GM12878 (cell line): ENCODE results near the gene GPR62. TPM values are rescaled to one million over a fixed set of nuclear protein-coding genes. Genes with fewer than 3 reads are reported as not detected.

Source experiments
- ATAC-seq: fragments of 200-7000 bp; cut with Tn5 transposase; 3 replicates; pipeline ENCODE4 v1.9.1; 2020; ENCODE audit warnings: mild to moderate bottlenecking, moderate library complexity
- BruUV-seq: library from RNA; stranded (reverse); fragments of 400-500 nt; replicated peaks from 2 replicates; lab custom pipeline; 2021; lab: Mats Ljungman, UMichigan
- CTCF ChIA-PET: fragments of 300-600 bp; sonication (Branson Sonifier 250); formaldehyde crosslinking; extraction: SDS; loops from one replicate; lab custom pipeline; 2021; ENCODE audit warnings: inconsistent platforms; lab: Yijun Ruan, JAX
- POLR2A ChIA-PET: fragments of 350-600 bp; formaldehyde crosslinking; extraction: SDS; loops from one replicate; lab custom pipeline; 2021; ENCODE audit warnings: inconsistent platforms; lab: Charles Lee
- RAD21 ChIA-PET: fragments of 300-600 bp; sonication (Branson Sonifier 250); formaldehyde crosslinking; loops from one replicate; lab custom pipeline; 2023; ENCODE audit warnings: antibody characterized with exemption; ENCODE audit not compliant: unreplicated experiment; lab: Charles Lee
- SMC1A ChIA-PET: fragments of 300-600 bp; sonication (Branson Sonifier 250); formaldehyde crosslinking; loops from one replicate; lab custom pipeline; 2023; ENCODE audit not compliant: unreplicated experiment, uncharacterized antibody; lab: Charles Lee
- DNase-seq: peaks from one replicate; pipeline ENCODE4 v3.0.0-alpha.2; 2011; ENCODE audit warnings: low read depth, low spot score
- FAIRE-seq: peaks from 3 replicates; lab custom pipeline; 2011; peaks lifted over from hg19 to GRCh38; lab: Jason Lieb, UNC
- H2AFZ ChIP-seq: 2 replicates; pipeline ENCODE4 v1.6.0; 2011; ENCODE audit warnings: low read depth, low read length, control low read depth; ENCODE audit not compliant: control insufficient read depth
- H3K27ac ChIP-seq: 2 replicates; pipeline ENCODE4 v1.5.1; 2011; ENCODE audit warnings: control low read depth; ENCODE audit not compliant: control insufficient read depth, insufficient read depth
- H3K27me3 ChIP-seq, 2 experiments: replicated peaks in 1 of 2; 2 replicates each; pipeline versions ENCODE4 v1.6.0 to v1.6.1; 2011; ENCODE audit warnings: low read length in 1 of 2; ENCODE audit not compliant: control insufficient read depth in 2 of 2, insufficient read depth in 2 of 2
- H3K36me3 ChIP-seq, 2 experiments: 2 replicates each; pipeline ENCODE4 v1.5.1; 2011; ENCODE audit warnings: low read length in 1 of 2; ENCODE audit not compliant: control insufficient read depth in 2 of 2, insufficient read depth in 2 of 2
- H3K4me1 ChIP-seq: 2 replicates; pipeline ENCODE4 v1.6.1; 2011; ENCODE audit warnings: mild to moderate bottlenecking, low read length, moderate library complexity, mixed read lengths; ENCODE audit not compliant: control insufficient read depth, insufficient read depth
- H3K4me2 ChIP-seq: 2 replicates; pipeline ENCODE4 v1.6.0; 2011; ENCODE audit warnings: control low read depth; ENCODE audit not compliant: control insufficient read depth, insufficient read depth
- H3K4me3 ChIP-seq: fragments of 200-600 bp; sonication (generic); 2 replicates; pipeline ENCODE4 v1.5.1; 2016
- H3K79me2 ChIP-seq: 2 replicates; pipeline ENCODE4 v1.6.0; 2011; ENCODE audit warnings: low read length; ENCODE audit not compliant: control insufficient read depth, insufficient read depth
- H3K9ac ChIP-seq: 2 replicates; pipeline ENCODE4 v1.8.0; 2011; ENCODE audit warnings: low read length, control low read depth, mixed read lengths; ENCODE audit not compliant: control insufficient read depth, insufficient read depth
- H3K9me3 ChIP-seq: replicated peaks from 3 replicates; pipeline ENCODE4 v1.5.1; 2011; ENCODE audit warnings: mild to moderate bottlenecking, low read length; ENCODE audit not compliant: control insufficient read depth, insufficient read depth
- H4K20me1 ChIP-seq: 2 replicates; pipeline ENCODE4 v1.6.0; 2011; ENCODE audit not compliant: control insufficient read depth, insufficient read depth
- BCL11A ChIP-seq: IDR thresholded peaks from 2 replicates; pipeline ENCODE4 v1.6.1; 2011; ENCODE audit warnings: low read depth, low read length
- BHLHE40 ChIP-seq, 2 experiments: fragments of 450-650 bp in 1 of 2; IDR thresholded peaks; 2 replicates each; pipeline ENCODE4 v1.6.1; 2011 to 2017; ENCODE audit warnings: low read depth in 2 of 2, borderline replicate concordance in 1 of 2, improper control_type of control experiment in 1 of 2, low read length in 1 of 2, mild to moderate bottlenecking in 1 of 2
- BRCA1 ChIP-seq: IDR thresholded peaks from 2 replicates; pipeline ENCODE4 v1.6.1; 2011; ENCODE audit warnings: low read depth, low read length, improper control_type of control experiment
- CHD1 ChIP-seq: IDR thresholded peaks from 2 replicates; pipeline ENCODE4 v1.6.1; 2012; ENCODE audit warnings: low read depth, low read length, improper control_type of control experiment
- EGR1 ChIP-seq, 2 experiments: IDR thresholded peaks; 1 replicate in 1 of 2; 2 replicates in 1 of 2; pipeline ENCODE4 v1.6.1; 2011 to 2012; ENCODE audit warnings: low read depth in 2 of 2, low read length in 2 of 2, borderline replicate concordance in 1 of 2, mild to moderate bottlenecking in 1 of 2, moderate library complexity in 1 of 2
- GATAD2B ChIP-seq: fragments of 450-650 bp; conservative IDR thresholded peaks from 2 replicates; pipeline ENCODE4 v1.6.1; 2017; ENCODE audit warnings: low read depth, mild to moderate bottlenecking, moderate library complexity
- HDAC2 ChIP-seq: fragments of 200-600 bp; sonication (generic); IDR thresholded peaks from 2 replicates; pipeline ENCODE4 v1.6.1; 2017
- IKZF1 ChIP-seq: fragments of 450-650 bp; conservative IDR thresholded peaks from 2 replicates; pipeline ENCODE4 v1.6.1; 2017; ENCODE audit warnings: antibody characterized with exemption, mild to moderate bottlenecking
- NFIC ChIP-seq: IDR thresholded peaks from 2 replicates; pipeline ENCODE4 v1.6.1; 2012; ENCODE audit warnings: low read depth, mild to moderate bottlenecking, inconsistent platforms, low read length, moderate library complexity
- NRF1 ChIP-seq: conservative IDR thresholded peaks from 2 replicates; pipeline ENCODE4 v1.6.1; 2011; ENCODE audit warnings: mild to moderate bottlenecking, low read depth, low read length, improper control_type of control experiment
- SREBF2 ChIP-seq: IDR thresholded peaks from 2 replicates; pipeline ENCODE4 v1.6.1; 2012; ENCODE audit warnings: mild to moderate bottlenecking, low read length
- TARDBP ChIP-seq: IDR thresholded peaks from 2 replicates; pipeline ENCODE4 v1.6.1; 2016; ENCODE audit warnings: borderline replicate concordance
- ZBED1 ChIP-seq: IDR thresholded peaks from 2 replicates; pipeline ENCODE4 v1.6.1; 2016; ENCODE audit warnings: borderline replicate concordance
- ZNF274 ChIP-seq: IDR thresholded peaks from one replicate; pipeline ENCODE4 v1.8.0; 2011; ENCODE audit not compliant: insufficient read length, insufficient read depth
- WGBS: methylation state at CpG from one replicate; pipeline ENCODE4 v1.1.6; 2016; ENCODE audit warnings: low lambda C conversion rate; ENCODE audit not compliant: insufficient replicate concordance, insufficient coverage; ENCODE audit errors: missing lambda C conversion rate; 5-methylcytosine and 5-hydroxymethylcytosine counted together
- in situ Hi-C: fragments of 300-500 bp; cut with MboI; formaldehyde crosslinking; loops from 9 replicates; pipeline ENCODE4 v1.14.3; 2018; ENCODE audit warnings: mixed read lengths
- intact Hi-C: fragments of 100-400 bp; cut with micrococcal nuclease; formaldehyde crosslinking; loops from one replicate; pipeline ENCODE4 v1.14.2; 2022; ENCODE audit not compliant: unreplicated experiment
- polyA plus RNA-seq, 11 experiments: library from polyadenylated mRNA; depleted of rRNA in 4 of 11; unstranded in 6 of 11; stranded (reverse) in 5 of 11; fragments of >200 nt; fragmentation: Nextera tagmentation in 4 of 11; fragmentation: Illumina TruSeq in 1 of 11; extraction: Ambion mirVana in 4 of 11; extraction: Trizol in 1 of 11; gene quantifications; 1 replicate in 1 of 11; 2 replicates in 10 of 11; pipeline versions ENCODE4 v1.2.1 to v1.2.3, GENCODE V29; 2011 to 2016; ENCODE audit warnings: inconsistent platforms in 2 of 11, missing spikeins in 2 of 11, low read depth in 1 of 11
- total RNA-seq, 4 experiments: library from RNA; depleted of rRNA in 3 of 4; stranded (reverse); fragments of >200 nt in 3 of 4; fragmentation: Illumina TruSeq in 1 of 4; extraction: Trizol in 1 of 4; gene quantifications; 2 replicates each; pipeline versions ENCODE4 v1.2.1 to v1.2.3, GENCODE V29; 2013 to 2021
- TF ChIP-seq, protein P1 (sequence below): fragments of 450-650 bp; IDR thresholded peaks from 2 replicates; pipeline ENCODE4 v1.6.1; 2017; ENCODE audit warnings: antibody characterized with exemption, mild to moderate bottlenecking, moderate library complexity
- TF ChIP-seq, protein P2 (sequence below): IDR thresholded peaks from 2 replicates; pipeline ENCODE4 v1.6.1; 2011; ENCODE audit warnings: borderline replicate concordance, low read depth, mild to moderate bottlenecking, moderate library complexity, mixed read lengths, low read length; ENCODE audit not compliant: insufficient read depth; ENCODE audit errors: extremely low read length

GPR62 gene
- total and polyA plus RNA-seq, 10 of the 15 experiments (the other 5 are each of a cell fraction or from before 2014, with no cell fraction given) = not detected

DNA sequence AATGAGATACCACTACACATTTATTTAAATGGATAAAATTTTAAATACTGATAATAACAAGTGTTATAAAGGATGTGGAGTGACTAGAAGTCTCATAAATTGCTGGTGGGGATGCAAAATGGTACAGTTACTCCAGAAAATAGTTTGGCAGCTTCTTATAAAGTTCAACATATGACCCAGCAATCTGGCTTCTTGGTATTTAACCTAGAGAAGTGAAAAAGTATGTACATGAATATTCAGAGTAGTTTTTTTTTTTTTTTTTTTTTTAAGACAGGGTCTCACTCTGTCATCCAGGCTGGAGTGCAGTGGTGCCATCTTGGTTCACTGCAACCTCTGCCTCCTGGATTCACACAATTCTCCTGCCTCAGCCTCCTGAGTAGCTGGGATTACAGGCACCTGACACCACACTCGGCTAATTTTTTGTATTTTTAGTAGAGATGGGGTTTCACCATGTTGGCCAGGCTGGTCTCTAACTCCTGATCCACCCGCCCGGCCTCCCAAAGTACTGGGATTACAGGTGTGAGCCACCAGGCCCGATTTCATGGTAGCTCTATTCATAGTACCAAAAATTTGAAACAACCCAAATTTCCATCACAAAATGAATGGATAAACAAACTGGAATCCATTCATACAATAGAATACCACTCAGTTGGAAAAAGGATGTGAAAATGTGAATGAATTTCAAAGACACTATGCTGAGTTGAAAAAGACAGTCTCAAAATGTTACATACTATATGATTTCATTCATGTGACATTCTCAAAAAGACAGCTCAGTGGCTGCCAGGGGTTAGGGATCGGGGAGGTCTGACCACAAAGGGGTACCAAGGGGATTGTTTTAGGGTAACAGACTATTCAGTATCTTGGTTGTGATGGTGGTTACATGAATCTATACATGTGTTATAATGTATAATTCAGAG, 27.9 kb upstream of the GPR62 start:
- CTCF ChIA-PET = no interaction called here
- no TSS peak for BruUV-seq

More for the DNA sequence above, 27.9 kb upstream of the GPR62 start:
- ATAC-seq = no peak
- Histone ChIP-seq H3K4me2 (no peak overlapping the region), H3K9me3 (no peaks in the 10 kb centered on the region), H3K27ac (no peak overlapping the region), H2AFZ (no peak overlapping the region), H3K79me2 (no peaks in the 10 kb centered on the region), H3K27me3 (no peaks in the 10 kb centered on the region), H3K4me3 (no peak overlapping the region), H3K9ac (no peak overlapping the region), H3K4me1 (no peaks in the 10 kb centered on the region), H3K36me3 (no peaks in the 10 kb centered on the region; a peak in 1 of 4 replicates), H4K20me1 (no peaks in the 10 kb centered on the region)
- TF ChIP-seq ZBED1 (no peak), CHD1 (no peak), BCL11A (no peak), TARDBP (no peak), BHLHE40 (IDR thresholded peaks at IDR 0.05; ENCODE audit: borderline replicate concordance in 1 of 2, low read depth in 2 of 2, low read length in 1 of 2) (no peak), NFIC (no peak), HDAC2 (no peak), GATAD2B (no peak), BRCA1 (no peak), SREBF2 (no peak), NRF1 (no peak), IKZF1 (no peak), EGR1 (IDR thresholded peaks at IDR 0.05; ENCODE audit: borderline replicate concordance in 1 of 2, low read depth in 2 of 2, low read length in 2 of 2) (no peak), ZNF274 (no peak)
- TF ChIP-seq, protein P1, sequence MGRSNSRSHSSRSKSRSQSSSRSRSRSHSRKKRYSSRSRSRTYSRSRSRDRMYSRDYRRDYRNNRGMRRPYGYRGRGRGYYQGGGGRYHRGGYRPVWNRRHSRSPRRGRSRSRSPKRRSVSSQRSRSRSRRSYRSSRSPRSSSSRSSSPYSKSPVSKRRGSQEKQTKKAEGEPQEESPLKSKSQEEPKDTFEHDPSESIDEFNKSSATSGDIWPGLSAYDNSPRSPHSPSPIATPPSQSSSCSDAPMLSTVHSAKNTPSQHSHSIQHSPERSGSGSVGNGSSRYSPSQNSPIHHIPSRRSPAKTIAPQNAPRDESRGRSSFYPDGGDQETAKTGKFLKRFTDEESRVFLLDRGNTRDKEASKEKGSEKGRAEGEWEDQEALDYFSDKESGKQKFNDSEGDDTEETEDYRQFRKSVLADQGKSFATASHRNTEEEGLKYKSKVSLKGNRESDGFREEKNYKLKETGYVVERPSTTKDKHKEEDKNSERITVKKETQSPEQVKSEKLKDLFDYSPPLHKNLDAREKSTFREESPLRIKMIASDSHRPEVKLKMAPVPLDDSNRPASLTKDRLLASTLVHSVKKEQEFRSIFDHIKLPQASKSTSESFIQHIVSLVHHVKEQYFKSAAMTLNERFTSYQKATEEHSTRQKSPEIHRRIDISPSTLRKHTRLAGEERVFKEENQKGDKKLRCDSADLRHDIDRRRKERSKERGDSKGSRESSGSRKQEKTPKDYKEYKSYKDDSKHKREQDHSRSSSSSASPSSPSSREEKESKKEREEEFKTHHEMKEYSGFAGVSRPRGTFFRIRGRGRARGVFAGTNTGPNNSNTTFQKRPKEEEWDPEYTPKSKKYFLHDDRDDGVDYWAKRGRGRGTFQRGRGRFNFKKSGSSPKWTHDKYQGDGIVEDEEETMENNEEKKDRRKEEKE = no peak
- TF ChIP-seq, protein P2, sequence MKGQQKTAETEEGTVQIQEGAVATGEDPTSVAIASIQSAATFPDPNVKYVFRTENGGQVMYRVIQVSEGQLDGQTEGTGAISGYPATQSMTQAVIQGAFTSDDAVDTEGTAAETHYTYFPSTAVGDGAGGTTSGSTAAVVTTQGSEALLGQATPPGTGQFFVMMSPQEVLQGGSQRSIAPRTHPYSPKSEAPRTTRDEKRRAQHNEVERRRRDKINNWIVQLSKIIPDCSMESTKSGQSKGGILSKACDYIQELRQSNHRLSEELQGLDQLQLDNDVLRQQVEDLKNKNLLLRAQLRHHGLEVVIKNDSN = no peak
- 56% methylated on average over 5 of the region's 5 CpGs for WGBS
- DNase-seq = no peak
- ChIA-PET POLR2A (no interaction called here), RAD21 (no interaction called here), SMC1A (no interaction called here)
- intact Hi-C loops = no loop called here
- no peak for FAIRE-seq
- in situ Hi-C loops = no loop called here
